Measurements from ENCODE around the gene CRYM. TPM values are rescaled to one million over a fixed set of nuclear protein-coding genes. Genes with fewer than 3 reads are reported as not detected.
"Not testable (repeated sequence)": the region's sequence is repeated elsewhere in the genome, so short reads cannot be mapped to it uniquely, and the experiment has no call there.

The CRYM gene
- total RNA-seq, 1 experiment from 2014 or later, result not detected

GRCh38 chr16:21250072-21250923 lies 27.8 kb downstream of the CRYM start:
- DNase-seq (ENCODE audit: extremely low read depth, low read depth), result no peak

DNA sequence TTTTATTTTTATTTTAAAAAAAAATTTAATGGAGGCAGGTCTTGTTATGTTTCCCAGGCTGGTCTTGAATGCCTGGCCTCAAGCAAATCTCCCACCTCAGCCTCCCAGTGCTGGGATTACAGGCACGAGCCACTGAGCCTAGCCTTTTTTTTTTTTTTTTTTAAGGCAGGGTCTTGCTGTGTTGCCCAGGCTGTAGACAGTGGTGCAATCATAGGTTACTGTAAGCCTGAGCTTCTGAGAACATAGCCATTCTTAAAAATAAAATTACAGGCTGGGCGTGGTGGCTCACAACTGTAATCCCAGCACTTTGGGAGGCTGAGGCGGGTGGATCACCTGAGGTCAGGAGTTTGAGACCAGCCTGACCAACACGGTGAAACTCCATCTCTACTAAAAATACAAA lies 29.9 kb downstream of the CRYM start:
- DNase-seq (ENCODE audit: extremely low read depth, low read depth), result not testable (repeated sequence)

DNA sequence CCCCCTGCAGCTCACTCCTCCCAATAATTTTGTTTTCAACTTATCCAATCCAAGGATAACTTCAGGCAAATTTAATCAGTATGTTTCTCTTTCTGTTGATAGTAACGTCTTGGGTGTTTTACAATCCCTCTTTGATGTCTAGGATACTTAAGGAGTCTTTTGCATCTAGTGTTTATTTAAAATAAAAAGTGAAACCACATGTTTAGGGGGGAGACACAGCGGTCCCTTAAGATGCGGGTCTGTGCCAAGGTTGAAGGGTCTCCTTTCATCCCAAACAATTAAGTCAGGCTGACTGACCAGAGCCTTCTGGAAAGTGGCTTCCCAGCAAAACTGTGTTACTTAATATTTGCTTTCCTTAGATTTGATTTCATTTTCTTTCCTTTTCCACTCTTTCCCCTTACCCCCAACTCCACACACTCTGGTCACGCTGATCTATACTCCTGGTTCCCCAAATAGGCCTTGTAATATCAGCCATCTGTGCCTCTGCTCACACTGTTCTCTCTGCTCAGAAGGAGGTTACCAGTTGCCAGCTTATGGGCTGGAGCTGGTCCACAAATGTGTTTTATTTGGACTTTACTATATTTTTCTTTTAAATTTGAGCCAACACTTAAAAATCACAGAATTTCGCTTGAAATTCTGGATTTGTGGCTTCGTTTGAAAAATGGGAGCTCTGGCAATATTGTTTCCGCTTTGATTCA lies 33.4 kb downstream of the CRYM start:
- DNase-seq (ENCODE audit: extremely low read depth, low read depth), result no peak

- no peak for DNase-seq (ENCODE audit: extremely low read depth, low read depth)
Observed at GRCh38 chr16:21242756-21243155, 35.3 kb downstream of the CRYM start.

DNA sequence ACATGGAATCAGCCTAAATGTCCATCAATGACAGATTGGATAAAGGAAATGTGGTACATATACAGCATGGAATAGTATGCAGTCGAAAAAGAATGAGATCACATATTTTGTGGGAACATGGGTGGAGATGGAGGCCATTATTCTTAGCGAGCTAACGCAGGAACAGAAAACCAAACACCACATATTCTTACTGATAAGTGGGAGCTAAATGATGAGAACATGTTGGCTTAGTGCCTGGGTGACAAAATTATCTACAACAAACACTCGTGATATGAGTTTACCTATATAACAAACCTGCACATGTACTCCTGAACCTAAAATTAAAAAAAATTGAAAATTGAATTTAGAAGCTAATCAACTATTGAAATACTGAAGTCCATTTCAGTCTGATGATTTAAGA lies 38.4 kb downstream of the CRYM start:
- no peak for DNase-seq (ENCODE audit: extremely low read depth, low read depth)

- no peak for DNase-seq (ENCODE audit: extremely low read depth, low read depth)
Observed at GRCh38 chr16:21236831-21237230, 41.3 kb downstream of the CRYM start.

DNA sequence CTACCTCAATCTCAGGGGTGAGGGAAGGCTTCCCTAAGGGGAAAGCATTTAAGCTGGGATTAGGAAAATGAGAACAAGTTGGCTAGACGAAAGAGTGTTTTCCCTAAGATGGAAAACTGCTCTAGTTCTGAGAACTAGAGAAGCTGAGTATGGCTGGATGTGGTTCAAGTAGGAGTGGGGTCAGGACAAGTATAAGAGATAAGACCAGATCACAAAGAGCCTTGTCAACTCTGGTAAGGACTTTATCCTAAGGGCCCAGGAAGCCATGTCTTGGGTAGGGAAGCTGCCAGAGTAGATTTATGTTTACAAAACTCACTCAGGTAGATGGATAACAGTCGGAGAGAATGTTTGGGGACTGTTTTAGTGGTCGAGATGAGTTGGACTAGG lies 42.9 kb downstream of the CRYM start:
- DNase-seq (ENCODE audit: extremely low read depth, low read depth), result no peak

DNA sequence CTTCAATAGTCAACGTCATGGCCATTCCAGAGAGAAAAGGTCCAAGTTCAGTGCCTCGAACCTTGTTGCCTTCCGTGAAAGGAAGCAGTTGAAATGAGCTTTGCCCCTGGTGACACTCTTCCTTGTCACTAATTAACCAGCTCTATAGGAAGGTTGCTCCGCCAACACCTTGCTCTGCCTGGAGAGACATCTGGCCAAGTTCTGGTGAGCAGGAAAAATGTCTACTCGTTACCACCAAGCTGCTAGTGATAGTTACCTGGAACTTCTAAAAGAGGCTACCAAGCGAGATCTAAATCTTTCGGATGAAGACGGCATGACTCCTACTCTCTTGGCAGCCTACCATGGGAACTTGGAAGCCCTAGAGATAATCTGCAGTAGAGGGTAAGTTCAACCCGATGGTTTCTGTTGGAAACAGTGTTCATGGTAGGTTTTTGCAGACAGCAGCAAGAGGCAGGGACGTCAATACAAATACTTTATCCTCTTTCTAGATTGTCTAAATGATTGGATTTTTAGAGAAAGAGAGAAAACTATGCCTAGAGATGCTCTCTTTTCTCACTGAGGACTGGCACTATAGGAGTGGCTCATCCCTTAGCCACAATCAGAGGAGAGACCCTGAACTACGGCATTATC lies 44.5 kb downstream of the CRYM start, which contains the start of gene ANKS4B:
TSS of gene ANKS4B (plus strand) at position 179 of the 630 bp plus-strand sequence. CDS start at position 218, 39 bp downstream.
- no peak for DNase-seq (ENCODE audit: extremely low read depth, low read depth)

DNA sequence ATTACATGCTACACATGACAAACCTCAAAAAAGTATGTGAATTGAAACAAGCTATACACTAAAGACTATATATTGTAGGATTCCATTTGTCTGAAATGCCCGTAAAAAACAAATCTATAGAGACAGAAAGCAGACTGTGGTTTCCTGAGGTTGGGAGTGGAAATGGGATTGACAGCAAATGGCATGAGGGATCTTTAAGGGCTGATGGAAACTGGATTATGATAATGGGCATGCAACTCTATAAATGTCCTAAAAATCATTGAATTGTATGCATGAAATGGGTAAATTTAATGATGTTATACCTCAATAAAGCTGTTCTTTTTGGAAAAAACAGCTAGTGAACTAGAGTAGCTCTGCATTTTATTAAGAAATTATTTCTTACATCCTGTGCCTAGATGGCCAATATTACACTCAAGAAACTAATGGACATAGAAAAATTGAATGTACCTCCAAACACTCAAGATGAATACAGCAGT lies 45.0 kb downstream of the CRYM start:
- no peak for DNase-seq (ENCODE audit: extremely low read depth, low read depth)

- DNase-seq (ENCODE audit: extremely low read depth, low read depth), result no peak
Observed at GRCh38 chr16:21228361-21228872, 49.7 kb downstream of the CRYM start.

DNA sequence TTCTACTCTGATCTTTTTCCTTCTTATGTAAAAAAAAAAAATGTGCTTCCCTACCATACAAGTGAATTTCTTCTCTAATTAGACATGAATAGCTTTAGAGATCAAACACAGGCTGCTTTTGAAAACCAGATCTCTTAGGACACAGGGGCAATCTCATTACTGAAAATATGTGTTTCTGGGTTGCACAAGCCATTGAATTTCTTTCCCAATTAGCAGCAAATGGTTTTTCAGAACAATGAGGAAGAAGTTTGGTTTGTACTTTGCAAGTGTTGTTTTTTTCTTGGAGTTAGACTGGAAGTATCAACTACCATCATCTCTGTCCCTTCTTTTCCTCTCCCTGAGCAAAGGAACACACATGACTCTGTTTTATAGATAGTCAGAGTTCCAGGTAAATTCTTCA lies 50.2 kb downstream of the CRYM start:
- no peak for DNase-seq (ENCODE audit: extremely low read depth, low read depth)

GRCh38 chr16:21226749-21227148 lies 51.3 kb downstream of the CRYM start:
- no peak for DNase-seq (ENCODE audit: extremely low read depth, low read depth)

GRCh38 chr16:21224800-21225199 lies 53.3 kb downstream of the CRYM start:
- no peak for DNase-seq (ENCODE audit: extremely low read depth, low read depth)

GRCh38 chr16:21223787-21224186 lies 54.3 kb downstream of the CRYM start:
- no peak for DNase-seq (ENCODE audit: extremely low read depth, low read depth)

- no peak for DNase-seq (ENCODE audit: extremely low read depth, low read depth)
Observed at GRCh38 chr16:21222495-21223337, 55.4 kb downstream of the CRYM start.

- DNase-seq (ENCODE audit: extremely low read depth, low read depth), result no peak
Observed at GRCh38 chr16:21219551-21219950, 58.5 kb downstream of the CRYM start.

DNA sequence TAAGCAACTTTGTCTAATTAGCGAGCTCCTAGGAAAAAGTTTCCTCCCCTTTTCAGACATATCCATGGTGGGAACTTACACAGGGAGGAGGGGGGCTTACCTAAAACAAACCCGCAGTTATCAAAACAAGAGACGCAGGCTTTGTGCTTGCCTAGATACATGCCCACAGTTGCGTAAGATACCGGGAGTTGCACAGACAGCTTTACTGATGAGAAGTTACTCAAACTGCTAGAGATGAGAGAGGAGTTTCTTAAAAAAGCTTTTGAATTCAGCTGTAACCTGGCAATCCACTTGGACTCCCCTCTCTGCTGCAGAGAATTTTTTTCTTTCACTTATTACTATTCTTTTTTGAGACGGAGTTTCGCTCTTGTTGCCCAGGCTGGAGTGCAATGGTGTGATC lies 59.9 kb downstream of the CRYM start:
- DNase-seq (ENCODE audit: extremely low read depth, low read depth), result no peak

- no peak for DNase-seq (ENCODE audit: extremely low read depth, low read depth)
Observed at GRCh38 chr16:21217121-21217520, 61.0 kb downstream of the CRYM start.

DNA sequence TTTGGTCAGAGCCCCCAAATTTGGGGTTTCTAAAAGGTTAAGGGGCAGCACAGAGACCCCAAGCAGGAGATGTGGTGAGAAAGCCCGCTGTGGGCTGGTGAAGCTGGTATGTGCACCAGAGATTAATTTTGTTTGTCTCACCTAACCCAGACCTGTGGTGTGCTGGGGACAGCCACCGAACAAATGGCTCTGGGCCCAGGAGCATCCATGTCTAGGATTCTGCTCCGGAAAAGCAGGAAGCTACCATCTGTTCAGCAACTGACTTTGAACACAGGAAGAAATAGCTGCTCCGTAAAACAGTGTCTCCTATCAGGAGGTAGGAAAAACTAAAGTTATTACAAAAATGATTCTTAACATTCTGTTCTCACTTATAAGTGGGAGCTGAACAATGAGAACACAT lies 64.0 kb downstream of the CRYM start:
- no peak for DNase-seq (ENCODE audit: extremely low read depth, low read depth)

DNA sequence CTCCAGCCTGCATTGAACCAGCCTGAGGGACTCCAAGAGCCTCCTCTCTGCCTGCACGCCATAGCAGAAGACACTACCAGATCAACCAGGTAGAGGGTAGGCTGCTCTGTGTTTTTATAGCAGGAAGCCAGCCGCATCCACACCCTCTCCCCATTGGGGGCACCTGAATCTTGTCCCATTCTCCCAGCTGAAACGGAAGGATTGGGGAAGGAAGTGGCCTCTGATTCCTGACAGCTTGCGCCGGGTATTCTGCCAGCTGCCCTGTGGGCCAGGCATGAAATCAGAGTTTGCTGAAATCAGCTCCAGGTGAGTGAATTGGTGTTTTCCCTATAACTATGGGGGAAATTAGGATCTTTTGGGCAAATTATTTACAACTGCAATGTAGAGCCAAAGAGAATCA lies 66.6 kb downstream of the CRYM start, which contains the start of gene ZP2:
TSS of gene ZP2 (minus strand) at position 89 of the 400 bp plus-strand sequence. CDS start at position 62, 27 bp downstream.
- no peak for DNase-seq (ENCODE audit: extremely low read depth, low read depth)

Measured in NCI-H460 (cell line).